Measurements from ENCODE around the gene SNX8. TPM values are rescaled to one million over a fixed set of nuclear protein-coding genes. Genes with fewer than 3 reads are reported as not detected.

SNX8 gene
- total RNA-seq, 2 experiments from 2014 or later = 12.1 to 42.0 TPM

GRCh38 chr7:2222516-2222915, 91.7 kb downstream of the SNX8 start:
- intact Hi-C loops (cut with micrococcal nuclease; ENCODE audit: unreplicated experiment) = no loop called here
- H3K36me3 ChIP-seq (ENCODE audit: insufficient read depth, low read length) = peaks cover 90% of the 10 kb centered on the region
- no peak overlapping the region for H3K27ac ChIP-seq (ENCODE audit: low read depth, low read length, poor library complexity, severe bottlenecking)
- H3K4me3 ChIP-seq (ENCODE audit: low read depth, low read length, poor library complexity, severe bottlenecking) = no peak overlapping the region
- CTCF ChIA-PET (ENCODE audit: unreplicated experiment) = no interaction called here
- H3K9me2 ChIP-seq (ENCODE audit: insufficient read depth, low read length) = no peaks in the 10 kb centered on the region
- H4K20me1 ChIP-seq (ENCODE audit: insufficient read depth, low read length) = no peaks in the 10 kb centered on the region
- no peak for DNase-seq (ENCODE audit: low spot score)
- BruUV-seq (replicated peaks) = no TSS peak
- no peaks in the 10 kb centered on the region for H3K79me2 ChIP-seq (ENCODE audit: insufficient read depth, low read depth, low read length)
- no peak for TF ChIP-seq CTCF (conservative IDR thresholded peaks at IDR 0.05; ENCODE audit: low read length)
- no peak for TF ChIP-seq EZH2phosphoT487 (IDR thresholded peaks at IDR 0.05; ENCODE audit: borderline replicate concordance, low read depth, low read length)
- H3K4me1 ChIP-seq (ENCODE audit: insufficient read depth, low read length, poor library complexity, severe bottlenecking) = no peaks in the 10 kb centered on the region
- no peaks in the 10 kb centered on the region for H3K9me3 ChIP-seq (ENCODE audit: low read length)
- H2AFZ ChIP-seq (ENCODE audit: low read length) = no peak overlapping the region
- H3K4me2 ChIP-seq (ENCODE audit: low read length) = no peak overlapping the region
- POLR2A ChIA-PET = no interaction called here

- no peaks in the 10 kb centered on the region for H3K9me2 ChIP-seq (ENCODE audit: insufficient read depth, low read length)
- TF ChIP-seq EZH2phosphoT487 (IDR thresholded peaks at IDR 0.05; ENCODE audit: borderline replicate concordance, low read depth, low read length) (no peak), CTCF (conservative IDR thresholded peaks at IDR 0.05; ENCODE audit: low read length) (no peak)
- H3K4me1 ChIP-seq (ENCODE audit: insufficient read depth, low read length, poor library complexity, severe bottlenecking) = no peaks in the 10 kb centered on the region
- no peaks in the 10 kb centered on the region for H3K79me2 ChIP-seq (ENCODE audit: insufficient read depth, low read depth, low read length)
- H3K4me2 ChIP-seq (ENCODE audit: low read length) = no peak overlapping the region
- no peaks in the 10 kb centered on the region for H3K9me3 ChIP-seq (ENCODE audit: low read length)
- H4K20me1 ChIP-seq (ENCODE audit: insufficient read depth, low read length) = no peaks in the 10 kb centered on the region
- CTCF ChIA-PET (ENCODE audit: unreplicated experiment) = no interaction called here
- POLR2A ChIA-PET = no interaction called here
- H3K27ac ChIP-seq (ENCODE audit: low read depth, low read length, poor library complexity, severe bottlenecking) = no peak overlapping the region
- no peak overlapping the region for H2AFZ ChIP-seq (ENCODE audit: low read length)
- DNase-seq (ENCODE audit: low spot score) = no peak
- peaks cover 90% of the 10 kb centered on the region for H3K36me3 ChIP-seq (ENCODE audit: insufficient read depth, low read length)
- no TSS peak for BruUV-seq (replicated peaks)
- intact Hi-C loops (cut with micrococcal nuclease; ENCODE audit: unreplicated experiment) = no loop called here
- H3K4me3 ChIP-seq (ENCODE audit: low read depth, low read length, poor library complexity, severe bottlenecking) = no peak overlapping the region
These were observed 93.3 kb downstream of the SNX8 start for GRCh38 chr7:2220954-2221353.

DNA sequence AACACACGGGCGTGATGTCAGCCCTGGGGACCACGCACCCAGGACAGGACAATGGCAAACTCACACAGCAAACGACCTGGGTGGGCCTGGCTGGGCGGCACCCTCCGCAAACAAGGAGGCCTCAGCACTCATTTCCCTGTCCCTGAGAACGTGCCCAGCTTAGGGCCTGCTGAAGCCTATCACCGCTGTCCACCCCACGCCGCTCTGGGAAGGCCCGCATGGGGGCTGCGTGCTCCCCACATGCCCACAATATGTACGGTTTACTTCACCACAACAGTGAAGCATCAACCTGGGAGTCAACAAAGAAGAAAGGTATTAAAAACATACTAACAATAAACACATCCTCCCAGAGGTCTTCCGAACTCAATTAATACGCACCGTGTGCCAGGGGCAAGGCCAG, 93.7 kb downstream of the SNX8 start:
- H4K20me1 ChIP-seq (ENCODE audit: insufficient read depth, low read length) = no peaks in the 10 kb centered on the region
- no peaks in the 10 kb centered on the region for H3K79me2 ChIP-seq (ENCODE audit: insufficient read depth, low read depth, low read length)
- no peak for DNase-seq (ENCODE audit: low spot score)
- ChIA-PET CTCF (ENCODE audit: unreplicated experiment) (no interaction called here), POLR2A (no interaction called here)
- BruUV-seq (replicated peaks) = no TSS peak
- no peak overlapping the region for H2AFZ ChIP-seq (ENCODE audit: low read length)
- H3K4me1 ChIP-seq (ENCODE audit: insufficient read depth, low read length, poor library complexity, severe bottlenecking) = no peaks in the 10 kb centered on the region
- H3K4me3 ChIP-seq (ENCODE audit: low read depth, low read length, poor library complexity, severe bottlenecking) = no peak overlapping the region
- H3K4me2 ChIP-seq (ENCODE audit: low read length) = no peak overlapping the region
- TF ChIP-seq CTCF (conservative IDR thresholded peaks at IDR 0.05; ENCODE audit: low read length) (no peak), EZH2phosphoT487 (IDR thresholded peaks at IDR 0.05; ENCODE audit: borderline replicate concordance, low read depth, low read length) (no peak)
- H3K27ac ChIP-seq (ENCODE audit: low read depth, low read length, poor library complexity, severe bottlenecking) = no peak overlapping the region
- peaks cover 90% of the 10 kb centered on the region for H3K36me3 ChIP-seq (ENCODE audit: insufficient read depth, low read length)
- intact Hi-C loops (cut with micrococcal nuclease; ENCODE audit: unreplicated experiment) = no loop called here
- H3K9me3 ChIP-seq (ENCODE audit: low read length) = no peaks in the 10 kb centered on the region
- no peaks in the 10 kb centered on the region for H3K9me2 ChIP-seq (ENCODE audit: insufficient read depth, low read length)

Measured in OCI-LY7 (cell line).